Calu3 (cell line): ENCODE data around the gene NTF4. TPM values are rescaled to one million over a fixed set of nuclear protein-coding genes. Genes with fewer than 3 reads are reported as not detected.

Experiments
- BruUV-seq: library from RNA; stranded (reverse); fragments of 400-500 nt; replicated peaks from 2 replicates; lab custom pipeline; 2021; lab: Mats Ljungman, UMichigan
- CTCF ChIA-PET: fragments of 300-600 bp; sonication (Branson Sonifier 250); formaldehyde crosslinking; loops from one replicate; lab custom pipeline; 2022; ENCODE audit warnings: antibody characterized with exemption; lab: Charles Lee
- DNase-seq: peaks from one replicate; pipeline ENCODE4 v3.0.0; 2022
- H3K27ac Mint-ChIP-seq: one replicate; pipeline ENCODE4 v1.8.0; 2022; ENCODE audit warnings: mixed read lengths; ENCODE audit not compliant: unreplicated experiment
- H3K27me3 Mint-ChIP-seq: one replicate; pipeline ENCODE4 v1.8.0; 2022; ENCODE audit warnings: mixed read lengths; ENCODE audit not compliant: unreplicated experiment
- H3K36me3 Mint-ChIP-seq: one replicate; pipeline ENCODE4 v1.8.0; 2022; ENCODE audit warnings: mild to moderate bottlenecking, moderate library complexity, mixed read lengths; ENCODE audit not compliant: insufficient read depth, unreplicated experiment
- H3K4me1 Mint-ChIP-seq: one replicate; pipeline ENCODE4 v1.8.0; 2022; ENCODE audit warnings: mild to moderate bottlenecking, low read depth, mixed read lengths; ENCODE audit not compliant: unreplicated experiment
- H3K4me3 Mint-ChIP-seq: one replicate; pipeline ENCODE4 v1.8.0; 2022; ENCODE audit warnings: mild to moderate bottlenecking, low read depth, moderate library complexity, mixed read lengths; ENCODE audit not compliant: unreplicated experiment
- H3K9me3 Mint-ChIP-seq: one replicate; pipeline ENCODE4 v1.8.0; 2022; ENCODE audit warnings: low read depth, mixed read lengths; ENCODE audit not compliant: unreplicated experiment
- CTCF ChIP-seq: fragments of 200-600 bp; IDR thresholded peaks from one replicate; pipeline ENCODE4 v1.8.0; 2022; ENCODE audit warnings: antibody characterized with exemption; ENCODE audit not compliant: unreplicated experiment
- intact Hi-C: fragments of 100-400 bp; cut with micrococcal nuclease; formaldehyde crosslinking; loops from one replicate; pipeline ENCODE4 v1.10.0; 2022; ENCODE audit not compliant: unreplicated experiment
- total RNA-seq: library from RNA; stranded (reverse); gene quantifications from 2 replicates; pipeline ENCODE4 v1.2.3, GENCODE V29; 2022

Gene NTF4
- total RNA-seq, 1 experiment from 2014 or later = 0.83 TPM

GRCh38 chr19:49092686-49093085 lies 28.1 kb upstream of the NTF4 start:
- CTCF ChIA-PET = no interaction called here
- TF ChIP-seq CTCF = no peak
- intact Hi-C loops = no loop called here
- H3K27ac Mint-ChIP-seq = no peak overlapping the region
- no TSS peak for BruUV-seq
- H3K36me3 Mint-ChIP-seq = peaks cover 91% of the 10 kb centered on the region
- no peak for DNase-seq
- H3K27me3 Mint-ChIP-seq = no peaks in the 10 kb centered on the region
- peaks cover 2% of the 10 kb centered on the region for H3K4me1 Mint-ChIP-seq
- H3K9me3 Mint-ChIP-seq = no peaks in the 10 kb centered on the region
- no peak overlapping the region for H3K4me3 Mint-ChIP-seq

GRCh38 chr19:49091391-49092038 lies 26.9 kb upstream of the NTF4 start:
- H3K4me3 Mint-ChIP-seq = no peak overlapping the region
- H3K27ac Mint-ChIP-seq = no peak overlapping the region
- CTCF ChIA-PET = interaction anchor here (0.6 to 0.7 kb wide), 2 partner anchors 66 to 382 kb away, joined by 3 to 5 read pairs; no protein-coding TSS in a partner anchor
- H3K9me3 Mint-ChIP-seq = no peaks in the 10 kb centered on the region
- H3K27me3 Mint-ChIP-seq = no peaks in the 10 kb centered on the region
- intact Hi-C loops = no loop called here
- no peak for DNase-seq
- peaks cover 14% of the 10 kb centered on the region for H3K4me1 Mint-ChIP-seq
- no TSS peak for BruUV-seq
- no peak for TF ChIP-seq CTCF
- peaks cover 91% of the 10 kb centered on the region for H3K36me3 Mint-ChIP-seq

- H3K36me3 Mint-ChIP-seq = peaks cover 68% of the 10 kb centered on the region
- CTCF ChIA-PET = interaction anchor here (0.5 to 1.1 kb wide), 3 partner anchors 13 to 113 kb away, joined by 6 to 7 read pairs (median 6); no protein-coding TSS in a partner anchor
Measured at GRCh38 chr19:49086296-49086695, 21.7 kb upstream of the NTF4 start.

GRCh38 chr19:49085868-49086232 lies 21.2 kb upstream of the NTF4 start:
- H3K4me3 Mint-ChIP-seq = peak overlapping the region; percentile 92
- TF ChIP-seq CTCF = no peak
- no peaks in the 10 kb centered on the region for H3K9me3 Mint-ChIP-seq
- no peak for DNase-seq
- peak overlapping the region; percentile 93 for H3K27ac Mint-ChIP-seq
- H3K27me3 Mint-ChIP-seq = no peaks in the 10 kb centered on the region
- H3K4me1 Mint-ChIP-seq = peaks cover 30% of the 10 kb centered on the region
- peaks cover 63% of the 10 kb centered on the region for H3K36me3 Mint-ChIP-seq
- BruUV-seq = no TSS peak
- intact Hi-C loops = no loop called here
- CTCF ChIA-PET = interaction anchor here (0.5 kb wide), 1 partner anchor 107 kb away, joined by 6 read pairs; no protein-coding TSS in a partner anchor

More at GRCh38 chr19:49086296-49086695, 21.7 kb upstream of the NTF4 start:
- Mint-ChIP-seq H3K27me3 (no peaks in the 10 kb centered on the region), H3K4me3 (peak overlapping the region; percentile 92), H3K4me1 (peaks cover 30% of the 10 kb centered on the region), H3K27ac (peak overlapping the region; percentile 93), H3K9me3 (no peaks in the 10 kb centered on the region)
- DNase-seq = no peak
- intact Hi-C loops = no loop called here
- BruUV-seq = no TSS peak
- no peak for TF ChIP-seq CTCF
